GM18499 (cell line): Measurements from ENCODE around the gene MFGE8.

Experiments
- ATAC-seq: cut with Tn5 transposase; IDR thresholded peaks from one replicate; pipeline ENCODE4 v1.9.1; 2021; ENCODE audit warnings: moderate number of reproducible peaks; ENCODE audit not compliant: insufficient read depth, unreplicated experiment

Gene MFGE8

DNA sequence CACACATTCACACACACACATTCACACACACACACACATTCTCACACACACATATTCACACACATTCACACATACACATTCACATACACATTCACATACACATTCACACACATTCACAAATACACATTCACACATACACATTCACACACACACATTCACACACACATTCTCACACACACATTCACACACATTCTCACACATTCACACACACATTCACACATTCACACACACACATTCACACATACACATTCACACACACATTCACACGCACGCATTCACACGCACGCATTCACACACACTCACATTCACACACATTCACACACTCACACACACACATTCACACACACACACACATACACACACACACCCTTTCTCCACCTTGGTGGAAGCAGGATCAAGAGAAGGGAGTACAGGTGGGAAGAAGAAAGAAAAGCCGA lies 12.2 kb downstream of the MFGE8 start:
- ATAC-seq, result no peak

- no peak for ATAC-seq
Observed at GRCh38 chr15:88900309-88900981, 12.7 kb downstream of the MFGE8 start.

DNA sequence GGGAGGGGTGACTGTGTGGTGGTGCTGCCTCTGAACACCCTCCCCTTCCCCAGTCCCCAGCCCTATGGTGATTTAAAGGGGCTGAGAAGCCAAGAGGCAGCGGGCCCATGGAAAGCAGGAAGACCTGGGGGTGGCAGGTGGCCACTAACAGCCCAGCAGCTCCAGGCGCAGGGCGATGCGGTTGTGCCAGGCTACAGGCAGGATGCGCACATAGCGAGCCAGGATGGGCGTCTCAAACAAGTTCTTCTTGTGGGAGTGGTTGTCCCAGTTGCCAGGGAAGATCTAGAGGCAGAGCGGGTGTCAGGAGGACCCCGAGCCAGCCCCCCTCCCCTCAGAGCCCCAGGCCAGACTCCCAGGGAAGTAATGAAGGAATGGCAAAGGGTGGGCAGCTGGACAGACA lies 13.9 kb downstream of the MFGE8 start:
- ATAC-seq, result no peak

DNA sequence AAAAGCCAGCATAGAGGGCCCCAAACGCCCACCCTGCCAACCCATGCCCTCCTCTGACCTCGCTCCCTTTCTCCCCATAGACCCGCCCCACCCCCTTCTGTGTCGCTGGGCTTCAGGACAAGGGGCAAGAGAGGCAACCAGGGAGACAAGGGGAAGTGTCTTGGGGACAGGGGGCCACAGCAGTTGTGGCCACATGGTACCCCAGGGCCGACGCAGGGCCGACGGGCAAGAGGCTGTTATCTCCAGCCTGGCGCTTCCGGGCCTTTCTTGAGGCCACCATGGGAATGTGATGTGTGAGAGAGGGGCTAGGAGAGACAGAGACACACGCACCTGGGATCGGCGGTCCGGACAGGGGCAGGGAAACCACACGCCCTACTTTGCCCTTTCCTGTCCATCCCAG lies 14.4 kb downstream of the MFGE8 start:
- no peak for ATAC-seq

DNA sequence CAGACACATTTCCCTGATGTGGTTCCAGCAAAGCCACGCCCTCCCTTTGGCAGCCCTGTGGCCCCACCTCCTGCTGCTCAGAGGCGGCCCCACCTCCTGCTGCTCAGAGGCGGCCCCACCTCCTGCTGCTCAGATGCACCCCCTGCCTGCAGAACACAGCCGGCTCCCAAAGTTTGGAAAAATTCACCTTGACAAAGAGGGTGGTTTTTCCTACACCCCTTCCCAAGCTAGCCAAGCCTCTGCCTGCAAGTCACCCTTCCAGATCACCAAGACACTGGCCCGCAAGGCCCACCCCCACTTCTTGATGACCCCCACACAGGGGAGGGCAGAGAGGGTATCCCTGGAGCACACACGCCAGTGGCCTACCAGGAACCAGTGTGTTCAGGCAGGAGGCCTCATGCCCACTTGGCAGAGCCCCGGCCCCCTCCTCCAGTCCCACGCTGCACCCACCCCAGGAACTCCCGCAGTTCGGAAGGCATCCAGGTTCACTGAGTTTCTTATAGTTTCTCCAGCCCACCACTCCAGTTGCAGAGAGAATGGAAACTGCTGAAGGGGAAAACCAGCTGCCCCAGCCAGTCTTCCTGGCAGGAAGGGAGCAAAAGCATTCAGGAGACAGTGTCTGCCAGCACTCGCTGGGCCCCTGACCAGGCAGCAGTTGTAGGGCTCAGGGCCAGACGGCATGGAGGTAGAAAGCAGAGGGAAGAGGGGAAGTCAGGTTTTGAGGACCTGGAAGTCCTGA lies 15.6 kb downstream of the MFGE8 start:
- no peak for ATAC-seq

GRCh38 chr15:88897142-88897455 lies 16.1 kb downstream of the MFGE8 start:
- no peak for ATAC-seq

- no peak for ATAC-seq
Observed at GRCh38 chr15:88896333-88897033, 16.7 kb downstream of the MFGE8 start.

- no peak for ATAC-seq
Observed at GRCh38 chr15:88894819-88895767, 18.1 kb downstream of the MFGE8 start, which contains the start of gene HAPLN3. TSS of gene HAPLN3 (minus strand) at chr15:88895544. CDS start at chr15:88887298, 8,246 bp downstream.

- no peak for ATAC-seq
Observed at GRCh38 chr15:88894348-88894818, 18.8 kb downstream of the MFGE8 start.

DNA sequence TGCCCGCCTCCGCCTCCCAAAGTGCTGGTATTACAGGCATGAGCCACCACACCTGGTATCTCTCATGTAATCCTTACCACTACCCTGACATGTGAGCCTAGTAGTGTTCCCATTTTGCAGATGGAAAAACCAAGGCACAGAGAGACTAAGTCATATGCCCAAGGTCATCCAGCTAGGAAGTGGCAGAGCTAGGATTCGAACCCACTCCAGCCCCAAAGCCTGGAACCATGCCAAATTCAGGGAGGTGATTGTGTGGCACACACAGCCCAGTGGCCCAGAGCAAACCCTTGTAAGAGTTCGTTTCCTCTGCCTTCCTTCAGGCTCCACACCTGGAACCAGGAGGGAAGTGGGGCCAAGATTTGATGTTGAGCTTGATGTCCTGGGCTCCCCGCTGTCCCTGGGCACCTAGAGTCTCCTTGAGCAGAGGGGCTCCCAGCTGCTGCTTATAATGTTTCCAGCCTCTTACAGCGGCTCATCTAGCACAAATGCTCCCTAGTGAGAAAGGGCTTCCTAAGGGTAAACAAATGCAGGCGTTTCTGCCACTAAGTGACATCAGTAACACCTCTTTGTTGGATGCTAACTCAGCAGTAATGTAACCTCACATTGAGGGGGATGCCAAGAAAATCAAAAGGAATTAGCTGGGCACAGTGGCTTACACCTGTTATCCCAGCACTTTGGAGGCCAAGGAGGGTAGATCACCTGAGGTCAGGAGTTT lies 21.5 kb downstream of the MFGE8 start:
- ATAC-seq, result no peak

DNA sequence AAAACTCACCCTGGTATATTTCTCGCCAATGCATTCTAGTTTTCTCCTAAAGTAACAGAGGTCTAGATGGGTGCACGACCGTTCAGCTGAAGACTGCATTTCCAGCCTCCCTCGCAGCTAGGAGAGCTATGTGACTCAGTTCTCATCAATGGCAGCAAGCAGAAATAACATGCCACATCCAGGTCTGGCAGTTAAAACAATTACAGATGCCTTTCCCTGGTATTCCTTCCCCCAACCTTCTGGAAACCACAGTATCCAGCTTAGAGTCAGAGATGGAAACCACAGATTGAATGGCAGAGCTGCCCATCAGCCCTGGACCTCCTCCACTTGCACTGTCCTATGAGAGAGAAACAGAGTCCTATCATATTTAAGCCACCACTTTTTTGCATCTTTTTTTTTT lies 22.7 kb downstream of the MFGE8 start:
- ATAC-seq, result no peak

- no peak for ATAC-seq
Observed at GRCh38 chr15:88888719-88889118, 24.5 kb downstream of the MFGE8 start.

GRCh38 chr15:88887068-88887580 lies 26.1 kb downstream of the MFGE8 start:
- no peak for ATAC-seq

DNA sequence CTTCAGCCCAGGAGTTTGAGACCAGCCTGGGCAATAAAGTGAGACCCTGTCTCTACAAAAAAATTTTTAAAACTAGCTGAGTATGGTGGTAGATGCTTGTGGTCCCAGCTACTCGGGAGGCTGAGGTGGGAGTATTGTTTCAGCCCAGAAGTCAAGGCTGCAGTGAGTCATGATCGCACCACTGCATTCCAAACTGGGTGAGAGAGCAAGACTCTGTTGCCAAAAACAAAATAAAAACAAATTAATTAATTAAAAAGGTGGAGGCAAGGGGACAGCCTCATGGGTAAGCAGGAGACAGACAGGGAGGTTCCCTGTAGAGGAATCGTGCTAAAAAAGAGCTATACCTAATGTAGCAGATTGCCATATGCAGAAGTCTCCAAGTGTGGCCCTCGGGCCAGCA lies 30.4 kb downstream of the MFGE8 start:
- ATAC-seq, result no peak

GRCh38 chr15:88881775-88882174 lies 31.4 kb downstream of the MFGE8 start:
- ATAC-seq, result no peak

DNA sequence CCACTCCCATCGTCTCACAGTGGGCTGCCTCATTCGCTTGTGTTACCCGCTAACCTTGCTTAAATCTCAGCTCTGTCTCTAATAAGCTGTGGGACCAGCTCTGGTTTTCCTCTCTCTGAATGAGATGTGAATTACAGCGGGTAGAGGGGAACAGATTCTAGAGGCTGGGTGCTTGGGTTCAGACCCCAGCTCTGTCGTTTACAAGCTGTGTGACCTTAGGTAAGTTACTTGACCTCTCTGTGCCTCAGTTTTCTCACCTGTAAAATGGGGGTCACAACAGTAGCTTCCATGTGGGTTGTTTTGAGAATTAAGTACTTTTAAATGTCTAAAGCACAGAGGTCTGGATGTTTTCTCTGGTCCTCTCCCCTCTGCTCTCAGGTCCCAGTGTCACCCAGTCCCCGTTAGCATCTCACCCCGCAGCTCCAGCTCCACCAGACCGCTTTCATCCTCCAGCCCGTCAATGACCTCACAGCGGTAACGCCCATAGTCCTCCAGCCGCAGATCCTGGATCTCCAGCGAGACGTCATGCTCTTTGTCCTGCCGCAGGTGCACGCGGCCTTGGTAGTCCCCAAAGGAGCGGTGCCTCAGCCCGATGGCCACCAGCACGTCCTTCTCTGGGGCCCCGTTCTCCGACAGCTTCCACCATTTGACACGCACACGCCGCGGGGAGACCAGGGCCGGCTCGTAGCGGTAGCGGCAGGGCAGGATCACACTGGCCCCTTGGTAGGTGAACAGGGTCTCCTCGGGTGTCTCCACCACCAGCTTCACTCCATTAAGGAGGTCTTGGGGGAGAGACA lies 32.0 kb downstream of the MFGE8 start:
- no peak for ATAC-seq

DNA sequence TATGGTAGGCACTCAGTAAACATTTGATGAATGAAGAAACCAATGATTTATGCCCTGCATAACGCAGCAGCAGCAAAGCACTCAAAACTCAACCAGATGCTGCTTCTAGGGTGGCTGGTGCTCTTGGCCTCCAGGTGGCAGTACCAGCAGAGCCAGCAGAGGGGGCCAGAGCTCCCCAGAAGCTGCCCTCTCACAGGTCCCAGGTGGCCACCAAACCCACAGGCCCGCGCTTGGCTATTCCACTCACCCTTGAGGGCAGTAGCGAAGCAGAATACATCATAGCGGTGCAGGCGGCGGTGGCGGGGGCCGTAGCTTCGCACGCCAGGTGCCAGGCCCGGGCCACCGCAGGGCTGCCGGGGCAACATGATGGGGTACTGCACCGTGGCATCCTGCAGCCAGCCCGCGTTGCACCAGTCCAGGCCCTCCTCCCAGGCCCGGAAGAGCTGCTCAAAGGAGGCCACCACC lies 34.4 kb downstream of the MFGE8 start:
- no peak for ATAC-seq

- ATAC-seq, result no peak
Observed at GRCh38 chr15:88877906-88878305, 35.3 kb downstream of the MFGE8 start.
